Liver (tissue), 3 donors: Measurements from ENCODE around the gene SLC31A1.

Source experiments
- EGR1 ChIP-seq, 2 donors: IDR thresholded peaks; 2 replicates each; pipeline ENCODE4 v1.6.1; 2016 to 2018; ENCODE audit warnings: antibody characterized with exemption in 2 of 2, low read depth in 2 of 2
- FOXA1 ChIP-seq: IDR thresholded peaks from 2 replicates; pipeline ENCODE4 v1.6.1; 2016; ENCODE audit warnings: antibody characterized with exemption
- RAD21 ChIP-seq, 2 donors: IDR thresholded peaks; 2 replicates each; pipeline ENCODE4 v1.6.1; 2016; ENCODE audit warnings: antibody characterized with exemption in 2 of 2, mild to moderate bottlenecking in 2 of 2
- SP1 ChIP-seq: IDR thresholded peaks from 2 replicates; pipeline ENCODE4 v1.6.1; 2018; ENCODE audit warnings: antibody characterized with exemption, mild to moderate bottlenecking
- TAF1 ChIP-seq: conservative IDR thresholded peaks from 2 replicates; pipeline ENCODE4 v1.6.1; 2016; ENCODE audit warnings: antibody characterized with exemption, mild to moderate bottlenecking
- TF ChIP-seq, protein P1 (sequence below): fragments of 150-350 bp; IDR thresholded peaks from 2 replicates; pipeline ENCODE4 v1.5.1; 2017; ENCODE audit warnings: improper control_type of control experiment, low read depth, low read length; ENCODE audit not compliant: missing input control
- TF ChIP-seq, protein P2 (sequence below): IDR thresholded peaks from 2 replicates; pipeline ENCODE4 v1.6.1; 2016; ENCODE audit warnings: antibody characterized with exemption, mild to moderate bottlenecking
- TF ChIP-seq, protein P3 (sequence below): IDR thresholded peaks from 2 replicates; pipeline ENCODE4 v1.6.1; 2016; ENCODE audit warnings: antibody characterized with exemption
- TF ChIP-seq, protein P4 (sequence below): IDR thresholded peaks from 2 replicates; pipeline ENCODE4 v1.6.1; 2016; ENCODE audit warnings: antibody characterized with exemption
- donor health status: healthy.
- donor health status: healthy.

DNA sequence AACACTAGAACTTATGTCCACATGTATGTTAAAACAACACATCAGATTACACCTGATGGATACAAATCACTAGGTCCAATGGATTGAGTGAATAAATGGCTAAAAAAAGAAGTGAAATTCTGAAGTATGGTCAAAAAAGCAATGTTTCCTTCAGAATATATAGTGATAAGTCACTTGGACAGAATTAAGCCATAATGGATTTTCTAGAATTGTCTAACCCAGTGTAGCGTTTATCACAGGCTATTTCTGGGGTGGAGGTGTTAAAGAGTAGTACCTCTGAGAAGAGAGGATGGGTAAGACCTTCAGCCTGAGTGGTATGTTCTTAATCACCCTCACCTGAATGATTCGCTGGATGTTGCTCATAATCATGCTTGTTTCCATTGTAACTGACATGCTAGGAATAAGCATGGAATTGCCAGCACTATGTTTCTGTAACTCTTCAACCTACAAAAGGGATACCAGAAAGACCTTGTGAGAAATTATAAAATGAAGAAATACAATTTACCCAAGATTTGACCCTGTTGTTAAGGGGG is 37.3 kb upstream of the SLC31A1 start:
- TF ChIP-seq, protein P1, sequence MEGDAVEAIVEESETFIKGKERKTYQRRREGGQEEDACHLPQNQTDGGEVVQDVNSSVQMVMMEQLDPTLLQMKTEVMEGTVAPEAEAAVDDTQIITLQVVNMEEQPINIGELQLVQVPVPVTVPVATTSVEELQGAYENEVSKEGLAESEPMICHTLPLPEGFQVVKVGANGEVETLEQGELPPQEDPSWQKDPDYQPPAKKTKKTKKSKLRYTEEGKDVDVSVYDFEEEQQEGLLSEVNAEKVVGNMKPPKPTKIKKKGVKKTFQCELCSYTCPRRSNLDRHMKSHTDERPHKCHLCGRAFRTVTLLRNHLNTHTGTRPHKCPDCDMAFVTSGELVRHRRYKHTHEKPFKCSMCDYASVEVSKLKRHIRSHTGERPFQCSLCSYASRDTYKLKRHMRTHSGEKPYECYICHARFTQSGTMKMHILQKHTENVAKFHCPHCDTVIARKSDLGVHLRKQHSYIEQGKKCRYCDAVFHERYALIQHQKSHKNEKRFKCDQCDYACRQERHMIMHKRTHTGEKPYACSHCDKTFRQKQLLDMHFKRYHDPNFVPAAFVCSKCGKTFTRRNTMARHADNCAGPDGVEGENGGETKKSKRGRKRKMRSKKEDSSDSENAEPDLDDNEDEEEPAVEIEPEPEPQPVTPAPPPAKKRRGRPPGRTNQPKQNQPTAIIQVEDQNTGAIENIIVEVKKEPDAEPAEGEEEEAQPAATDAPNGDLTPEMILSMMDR = no peak
- TF ChIP-seq TAF1 (no peak), RAD21 (IDR thresholded peaks at IDR 0.05) (no peak), SP1 (no peak), EGR1 (IDR thresholded peaks at IDR 0.05; ENCODE audit: low read depth in 2 of 2) (no peak), FOXA1 (no peak)
- TF ChIP-seq, protein P2, sequence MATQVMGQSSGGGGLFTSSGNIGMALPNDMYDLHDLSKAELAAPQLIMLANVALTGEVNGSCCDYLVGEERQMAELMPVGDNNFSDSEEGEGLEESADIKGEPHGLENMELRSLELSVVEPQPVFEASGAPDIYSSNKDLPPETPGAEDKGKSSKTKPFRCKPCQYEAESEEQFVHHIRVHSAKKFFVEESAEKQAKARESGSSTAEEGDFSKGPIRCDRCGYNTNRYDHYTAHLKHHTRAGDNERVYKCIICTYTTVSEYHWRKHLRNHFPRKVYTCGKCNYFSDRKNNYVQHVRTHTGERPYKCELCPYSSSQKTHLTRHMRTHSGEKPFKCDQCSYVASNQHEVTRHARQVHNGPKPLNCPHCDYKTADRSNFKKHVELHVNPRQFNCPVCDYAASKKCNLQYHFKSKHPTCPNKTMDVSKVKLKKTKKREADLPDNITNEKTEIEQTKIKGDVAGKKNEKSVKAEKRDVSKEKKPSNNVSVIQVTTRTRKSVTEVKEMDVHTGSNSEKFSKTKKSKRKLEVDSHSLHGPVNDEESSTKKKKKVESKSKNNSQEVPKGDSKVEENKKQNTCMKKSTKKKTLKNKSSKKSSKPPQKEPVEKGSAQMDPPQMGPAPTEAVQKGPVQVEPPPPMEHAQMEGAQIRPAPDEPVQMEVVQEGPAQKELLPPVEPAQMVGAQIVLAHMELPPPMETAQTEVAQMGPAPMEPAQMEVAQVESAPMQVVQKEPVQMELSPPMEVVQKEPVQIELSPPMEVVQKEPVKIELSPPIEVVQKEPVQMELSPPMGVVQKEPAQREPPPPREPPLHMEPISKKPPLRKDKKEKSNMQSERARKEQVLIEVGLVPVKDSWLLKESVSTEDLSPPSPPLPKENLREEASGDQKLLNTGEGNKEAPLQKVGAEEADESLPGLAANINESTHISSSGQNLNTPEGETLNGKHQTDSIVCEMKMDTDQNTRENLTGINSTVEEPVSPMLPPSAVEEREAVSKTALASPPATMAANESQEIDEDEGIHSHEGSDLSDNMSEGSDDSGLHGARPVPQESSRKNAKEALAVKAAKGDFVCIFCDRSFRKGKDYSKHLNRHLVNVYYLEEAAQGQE = no peak
- TF ChIP-seq, protein P3, sequence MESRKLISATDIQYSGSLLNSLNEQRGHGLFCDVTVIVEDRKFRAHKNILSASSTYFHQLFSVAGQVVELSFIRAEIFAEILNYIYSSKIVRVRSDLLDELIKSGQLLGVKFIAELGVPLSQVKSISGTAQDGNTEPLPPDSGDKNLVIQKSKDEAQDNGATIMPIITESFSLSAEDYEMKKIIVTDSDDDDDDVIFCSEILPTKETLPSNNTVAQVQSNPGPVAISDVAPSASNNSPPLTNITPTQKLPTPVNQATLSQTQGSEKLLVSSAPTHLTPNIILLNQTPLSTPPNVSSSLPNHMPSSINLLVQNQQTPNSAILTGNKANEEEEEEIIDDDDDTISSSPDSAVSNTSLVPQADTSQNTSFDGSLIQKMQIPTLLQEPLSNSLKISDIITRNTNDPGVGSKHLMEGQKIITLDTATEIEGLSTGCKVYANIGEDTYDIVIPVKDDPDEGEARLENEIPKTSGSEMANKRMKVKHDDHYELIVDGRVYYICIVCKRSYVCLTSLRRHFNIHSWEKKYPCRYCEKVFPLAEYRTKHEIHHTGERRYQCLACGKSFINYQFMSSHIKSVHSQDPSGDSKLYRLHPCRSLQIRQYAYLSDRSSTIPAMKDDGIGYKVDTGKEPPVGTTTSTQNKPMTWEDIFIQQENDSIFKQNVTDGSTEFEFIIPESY = no peak
- TF ChIP-seq, protein P4, sequence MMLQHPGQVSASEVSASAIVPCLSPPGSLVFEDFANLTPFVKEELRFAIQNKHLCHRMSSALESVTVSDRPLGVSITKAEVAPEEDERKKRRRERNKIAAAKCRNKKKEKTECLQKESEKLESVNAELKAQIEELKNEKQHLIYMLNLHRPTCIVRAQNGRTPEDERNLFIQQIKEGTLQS = no peak
